H9 (cell line): ENCODE results near the gene PTEN. TPM values are rescaled to one million over a fixed set of nuclear protein-coding genes. Genes with fewer than 3 reads are reported as not detected.
"Not testable (repeated sequence)": the region's sequence is repeated elsewhere in the genome, so short reads cannot be mapped to it uniquely, and the experiment has no call there.

Experiments
- DNase-seq: peaks from one replicate; pipeline ENCODE4 v3.0.0-alpha.2; 2017
- H2AFZ ChIP-seq: one replicate; pipeline ENCODE4 v1.6.1; 2013; ENCODE audit warnings: mild to moderate bottlenecking, low read length, control low read depth, moderate library complexity
- H2AK5ac ChIP-seq: 2 replicates; pipeline ENCODE4 v1.6.1; 2013; ENCODE audit warnings: low read length, control low read depth, mixed read lengths; ENCODE audit not compliant: insufficient read length
- H2BK120ac ChIP-seq: one replicate; pipeline ENCODE4 v1.6.1; 2013; ENCODE audit warnings: low read depth, mild to moderate bottlenecking, low read length, control low read depth, inconsistent platforms; ENCODE audit not compliant: poor library complexity, severe bottlenecking
- H2BK12ac ChIP-seq: 2 replicates; pipeline ENCODE4 v1.6.1; 2013; ENCODE audit warnings: low read length, control low read depth, mixed read lengths, low read depth; ENCODE audit not compliant: insufficient read length
- H2BK15ac ChIP-seq: 2 replicates; pipeline ENCODE4 v1.6.1; 2013; ENCODE audit warnings: low read depth, low read length, control low read depth
- H2BK20ac ChIP-seq: one replicate; pipeline ENCODE4 v1.6.1; 2013; ENCODE audit warnings: low read depth, mild to moderate bottlenecking, low read length, control low read depth, inconsistent platforms; ENCODE audit not compliant: poor library complexity, severe bottlenecking
- H2BK5ac ChIP-seq: 2 replicates; pipeline ENCODE4 v1.6.1; 2013; ENCODE audit warnings: low read length, control low read depth, mixed read lengths; ENCODE audit not compliant: insufficient read length
- H3K14ac ChIP-seq: 2 replicates; pipeline ENCODE4 v1.6.1; 2013; ENCODE audit warnings: low read length, control low read depth; ENCODE audit not compliant: insufficient read depth
- H3K18ac ChIP-seq: 2 replicates; pipeline ENCODE4 v1.6.1; 2013; ENCODE audit warnings: low read depth, mild to moderate bottlenecking, mixed read lengths, low read length, control low read depth; ENCODE audit not compliant: insufficient read length
- H3K23ac ChIP-seq: 2 replicates; pipeline ENCODE4 v1.6.1; 2013; ENCODE audit warnings: low read length, control low read depth, mixed read lengths, low read depth; ENCODE audit not compliant: insufficient read length
- H3K23me2 ChIP-seq: 2 replicates; pipeline ENCODE4 v1.6.1; 2013; ENCODE audit warnings: low read depth, mild to moderate bottlenecking, mixed read lengths, low read length, control low read depth; ENCODE audit not compliant: insufficient read length, poor library complexity, severe bottlenecking
- H3K27ac ChIP-seq: 2 replicates; pipeline ENCODE4 v1.5.1; 2013; ENCODE audit warnings: low read length, control low read depth, mixed read lengths, low read depth; ENCODE audit not compliant: insufficient read length
- H3K27me3 ChIP-seq: 2 replicates; pipeline ENCODE4 v1.6.1; 2013; ENCODE audit warnings: low read length, control low read depth, inconsistent platforms; ENCODE audit not compliant: insufficient read depth
- H3K4ac ChIP-seq: 2 replicates; pipeline ENCODE4 v1.6.1; 2013; ENCODE audit warnings: low read depth, mild to moderate bottlenecking, control low read depth, inconsistent platforms, low read length, moderate library complexity
- H3K4me1 ChIP-seq: 2 replicates; pipeline ENCODE4 v1.6.1; 2013; ENCODE audit warnings: low read length, control low read depth, inconsistent platforms; ENCODE audit not compliant: insufficient read depth
- H3K4me2 ChIP-seq: 2 replicates; pipeline ENCODE4 v1.6.1; 2013; ENCODE audit warnings: low read length, control low read depth, mixed read lengths; ENCODE audit not compliant: insufficient read length, insufficient read depth
- H3K56ac ChIP-seq: 2 replicates; pipeline ENCODE4 v1.6.1; 2013; ENCODE audit warnings: low read depth, mild to moderate bottlenecking, mixed read lengths, low read length, control low read depth; ENCODE audit not compliant: insufficient read length
- H3K79me1 ChIP-seq: 2 replicates; pipeline ENCODE4 v1.6.1; 2013; ENCODE audit warnings: low read depth, mild to moderate bottlenecking, moderate library complexity, low read length, control low read depth, inconsistent platforms; ENCODE audit not compliant: insufficient read depth, poor library complexity, severe bottlenecking
- H3K79me2 ChIP-seq: 2 replicates; pipeline ENCODE4 v1.6.1; 2013; ENCODE audit warnings: low read length, control low read depth, inconsistent platforms; ENCODE audit not compliant: insufficient read depth
- H3K9ac ChIP-seq: 2 replicates; pipeline ENCODE4 v1.6.1; 2013; ENCODE audit warnings: low read length, control low read depth, mixed read lengths; ENCODE audit not compliant: insufficient read length; ENCODE audit errors: extremely low read depth
- H3K9me3 ChIP-seq: one replicate; pipeline ENCODE4 v1.6.1; 2013; ENCODE audit warnings: low read depth, low read length, inconsistent platforms; ENCODE audit not compliant: control insufficient read depth
- H3T11ph ChIP-seq: one replicate; pipeline ENCODE4 v1.6.1; 2013; ENCODE audit warnings: mild to moderate bottlenecking, low read length, control low read depth, inconsistent platforms
- H4K20me1 ChIP-seq: one replicate; pipeline ENCODE4 v1.6.1; 2013; ENCODE audit not compliant: control insufficient read depth, insufficient read length, insufficient read depth
- H4K5ac ChIP-seq: 2 replicates; pipeline ENCODE4 v1.6.1; 2013; ENCODE audit warnings: low read depth, mild to moderate bottlenecking, mixed read lengths, low read length, control low read depth; ENCODE audit not compliant: insufficient read length
- H4K8ac ChIP-seq: replicated peaks from 2 replicates; pipeline ENCODE4 v1.6.1; 2013; ENCODE audit warnings: low read length, control low read depth, mixed read lengths, low read depth; ENCODE audit not compliant: insufficient read length
- H4K91ac ChIP-seq: 2 replicates; pipeline ENCODE4 v1.6.1; 2013; ENCODE audit warnings: low read depth, mild to moderate bottlenecking, moderate library complexity, mixed read lengths, low read length, control low read depth; ENCODE audit not compliant: insufficient read length
- H3K27ac Mint-ChIP-seq, 3 experiments: 2 replicates in 2 of 3; 3 replicates in 1 of 3; pipeline ENCODE4 v1.8.0; 2020 to 2021; ENCODE audit warnings: mixed read lengths in 3 of 3, mild to moderate bottlenecking in 1 of 3, moderate library complexity in 1 of 3
- H3K27me3 Mint-ChIP-seq: 2 replicates; pipeline ENCODE4 v1.8.0; 2021; ENCODE audit warnings: low read depth, mild to moderate bottlenecking, moderate library complexity, mixed read lengths
- H3K36me3 Mint-ChIP-seq, 3 experiments: 2 replicates in 2 of 3; 3 replicates in 1 of 3; pipeline ENCODE4 v1.8.0; 2020 to 2021; ENCODE audit warnings: low read depth in 3 of 3, mixed read lengths in 3 of 3; ENCODE audit not compliant: insufficient read depth in 1 of 3
- H3K4me1 Mint-ChIP-seq, 2 experiments: 2 replicates each; pipeline ENCODE4 v1.8.0; 2020; ENCODE audit warnings: mixed read lengths in 2 of 2
- H3K4me3 Mint-ChIP-seq, 2 experiments: 2 replicates in 1 of 2; 3 replicates in 1 of 2; pipeline ENCODE4 v1.8.0; 2020 to 2021; ENCODE audit warnings: mild to moderate bottlenecking in 2 of 2, mixed read lengths in 2 of 2, moderate library complexity in 1 of 2
- H3K9me3 Mint-ChIP-seq, 2 experiments: 2 replicates in 1 of 2; 3 replicates in 1 of 2; pipeline ENCODE4 v1.8.0; 2020; ENCODE audit warnings: mild to moderate bottlenecking in 2 of 2, mixed read lengths in 2 of 2, moderate library complexity in 1 of 2
- WGBS: extraction: QIAGEN DNeasy Blood & Tissue Kit; methylation state at CpG from one replicate; pipeline ENCODE4 v1.1.7; 2013; ENCODE audit warnings: missing lambda C conversion rate, low lambda C conversion rate, mixed read lengths; ENCODE audit not compliant: insufficient read length; ENCODE audit errors: extremely low coverage; 5-methylcytosine and 5-hydroxymethylcytosine counted together
- total RNA-seq: library from RNA; stranded (reverse); gene quantifications from 2 replicates; pipeline ENCODE4 v1.2.1, GENCODE V29; 2021
- TF ChIP-seq, protein P1 (sequence below): fragments of 200-600 bp; sonication (generic); conservative IDR thresholded peaks from 3 replicates; pipeline ENCODE4 v1.8.0; 2021; ENCODE audit warnings: antibody characterized with exemption, mild to moderate bottlenecking

PTEN gene
- total RNA-seq, 1 experiment from 2014 or later, result 52.8 TPM

DNA sequence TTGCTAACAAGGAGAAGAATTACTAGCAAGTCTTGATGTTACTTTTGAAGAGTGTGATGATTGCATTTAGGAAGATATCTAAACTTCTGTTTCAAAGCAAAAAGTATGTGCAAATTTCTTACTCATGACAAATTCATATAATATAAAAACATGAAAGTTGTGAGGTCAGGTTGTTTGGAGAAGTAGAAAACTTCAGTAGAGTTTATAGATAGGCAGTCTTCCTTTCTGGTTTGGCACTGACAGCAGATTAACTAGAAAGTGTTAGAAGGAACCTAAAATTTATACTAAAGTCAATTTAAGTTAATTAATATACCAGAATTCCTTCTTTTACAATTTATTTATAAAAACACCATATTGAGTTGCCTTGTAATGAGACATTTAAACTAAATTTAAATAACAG is 16.9 kb downstream of the PTEN start:
- Histone ChIP-seq H3K4me2 (no peak overlapping the region), H3K27me3 (no peaks in the 10 kb centered on the region), H3K79me1 (no peaks in the 10 kb centered on the region), H3K56ac (no peak overlapping the region), H2AFZ (no peak overlapping the region), H3T11ph (no peak overlapping the region), H2BK15ac (no peak overlapping the region), H2BK120ac (no peak overlapping the region), H4K20me1 (no peaks in the 10 kb centered on the region), H4K5ac (no peak overlapping the region), H3K9ac (no peak overlapping the region), H3K79me2 (no peaks in the 10 kb centered on the region), H2BK20ac (no peak overlapping the region), H4K91ac (no peak overlapping the region), H3K14ac (no peak overlapping the region), H2BK12ac (no peak overlapping the region), H3K4ac (no peak overlapping the region), H3K23ac (no peak overlapping the region), H3K4me1 (no peaks in the 10 kb centered on the region), H4K8ac (no peak overlapping the region), H2BK5ac (no peak overlapping the region), H3K27ac (no peak overlapping the region), H3K18ac (no peak overlapping the region), H2AK5ac (no peak overlapping the region), H3K23me2 (no peaks in the 10 kb centered on the region), H3K9me3 (no peaks in the 10 kb centered on the region)
- DNase-seq, result no peak
- Mint-ChIP-seq H3K36me3 (peaks cover 24 to 28% (median 28%) of the 10 kb centered on the region in 3 experiments), H3K27ac (no peak overlapping the region), H3K4me3 (no peak overlapping the region), H3K9me3 (peaks cover 5 to 10% of the 10 kb centered on the region in 2 experiments; a peak in 3 of 5 replicates), H3K27me3 (no peaks in the 10 kb centered on the region), H3K4me1 (peaks cover 3% of the 10 kb centered on the region in 2 experiments; a peak in 3 of 4 replicates)
- TF ChIP-seq, protein P1, sequence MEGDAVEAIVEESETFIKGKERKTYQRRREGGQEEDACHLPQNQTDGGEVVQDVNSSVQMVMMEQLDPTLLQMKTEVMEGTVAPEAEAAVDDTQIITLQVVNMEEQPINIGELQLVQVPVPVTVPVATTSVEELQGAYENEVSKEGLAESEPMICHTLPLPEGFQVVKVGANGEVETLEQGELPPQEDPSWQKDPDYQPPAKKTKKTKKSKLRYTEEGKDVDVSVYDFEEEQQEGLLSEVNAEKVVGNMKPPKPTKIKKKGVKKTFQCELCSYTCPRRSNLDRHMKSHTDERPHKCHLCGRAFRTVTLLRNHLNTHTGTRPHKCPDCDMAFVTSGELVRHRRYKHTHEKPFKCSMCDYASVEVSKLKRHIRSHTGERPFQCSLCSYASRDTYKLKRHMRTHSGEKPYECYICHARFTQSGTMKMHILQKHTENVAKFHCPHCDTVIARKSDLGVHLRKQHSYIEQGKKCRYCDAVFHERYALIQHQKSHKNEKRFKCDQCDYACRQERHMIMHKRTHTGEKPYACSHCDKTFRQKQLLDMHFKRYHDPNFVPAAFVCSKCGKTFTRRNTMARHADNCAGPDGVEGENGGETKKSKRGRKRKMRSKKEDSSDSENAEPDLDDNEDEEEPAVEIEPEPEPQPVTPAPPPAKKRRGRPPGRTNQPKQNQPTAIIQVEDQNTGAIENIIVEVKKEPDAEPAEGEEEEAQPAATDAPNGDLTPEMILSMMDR, result no peak

DNA sequence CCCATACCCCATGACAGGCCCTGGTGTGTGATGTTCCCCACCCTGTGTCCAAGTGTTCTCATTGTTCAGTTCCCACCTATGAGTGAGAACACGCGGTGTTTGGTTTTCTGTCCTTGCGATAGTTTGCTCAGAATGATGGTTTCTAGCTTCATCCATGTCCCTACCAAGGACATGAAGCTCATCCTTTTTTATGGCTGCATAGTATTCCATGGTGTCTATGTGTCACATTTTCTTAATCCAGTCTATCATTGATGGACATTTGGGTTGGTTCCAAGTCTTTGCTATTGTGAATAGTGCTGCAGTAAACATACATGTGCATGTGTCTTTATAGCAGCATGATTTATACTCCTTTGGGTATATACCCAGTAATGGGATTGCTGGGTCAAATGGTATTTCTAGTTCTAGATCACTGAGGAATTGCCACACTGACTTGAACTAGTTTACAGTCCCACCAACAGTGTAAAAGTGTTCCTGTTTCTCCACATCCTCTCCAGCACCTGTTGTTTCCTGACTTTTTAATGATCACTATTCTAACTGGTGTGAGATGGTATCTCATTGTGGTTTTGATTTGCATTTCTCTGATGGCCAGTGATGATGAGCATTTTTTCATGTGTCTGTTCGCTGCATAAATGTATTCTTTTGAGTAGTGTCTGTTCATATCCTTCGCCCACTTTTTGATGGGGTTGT is 18.1 kb downstream of the PTEN start:
- H3T11ph ChIP-seq, H3K27ac ChIP-seq, H2AFZ ChIP-seq, H2BK20ac ChIP-seq, H3K79me1 ChIP-seq, H3K4ac ChIP-seq, H3K79me2 ChIP-seq, H3K9me3 ChIP-seq, H4K91ac ChIP-seq, H2BK120ac ChIP-seq, H3K23me2 ChIP-seq, H3K4me1 Mint-ChIP-seq, H4K5ac ChIP-seq, H2BK12ac ChIP-seq, H3K18ac ChIP-seq, H3K56ac ChIP-seq, H3K4me3 Mint-ChIP-seq, H3K4me2 ChIP-seq, DNase-seq, H3K27me3 ChIP-seq, H3K9ac ChIP-seq, H3K14ac ChIP-seq, H2AK5ac ChIP-seq, H4K20me1 ChIP-seq, H3K27ac Mint-ChIP-seq, H3K4me1 ChIP-seq, H4K8ac ChIP-seq, H2BK5ac ChIP-seq, H3K27me3 Mint-ChIP-seq, H3K23ac ChIP-seq, H2BK15ac ChIP-seq: not testable (repeated sequence)
- H3K36me3 Mint-ChIP-seq, result peaks cover 35 to 39% (median 39%) of the 10 kb centered on the region in 3 experiments
- WGBS, result no CpG with 5 or more reads among the region's 5 CpGs
- peaks cover 10 to 18% of the 10 kb centered on the region in 2 experiments for H3K9me3 Mint-ChIP-seq
